GM19468 (cell line): Measurements from ENCODE around the gene DCHS1.

Experiments
- ATAC-seq: cut with Tn5 transposase; IDR thresholded peaks from one replicate; pipeline ENCODE4 v1.9.1; 2021; ENCODE audit warnings: mild to moderate bottlenecking, moderate library complexity, moderate number of reproducible peaks; ENCODE audit not compliant: unreplicated experiment; ENCODE audit errors: extremely low read depth

Gene DCHS1

DNA sequence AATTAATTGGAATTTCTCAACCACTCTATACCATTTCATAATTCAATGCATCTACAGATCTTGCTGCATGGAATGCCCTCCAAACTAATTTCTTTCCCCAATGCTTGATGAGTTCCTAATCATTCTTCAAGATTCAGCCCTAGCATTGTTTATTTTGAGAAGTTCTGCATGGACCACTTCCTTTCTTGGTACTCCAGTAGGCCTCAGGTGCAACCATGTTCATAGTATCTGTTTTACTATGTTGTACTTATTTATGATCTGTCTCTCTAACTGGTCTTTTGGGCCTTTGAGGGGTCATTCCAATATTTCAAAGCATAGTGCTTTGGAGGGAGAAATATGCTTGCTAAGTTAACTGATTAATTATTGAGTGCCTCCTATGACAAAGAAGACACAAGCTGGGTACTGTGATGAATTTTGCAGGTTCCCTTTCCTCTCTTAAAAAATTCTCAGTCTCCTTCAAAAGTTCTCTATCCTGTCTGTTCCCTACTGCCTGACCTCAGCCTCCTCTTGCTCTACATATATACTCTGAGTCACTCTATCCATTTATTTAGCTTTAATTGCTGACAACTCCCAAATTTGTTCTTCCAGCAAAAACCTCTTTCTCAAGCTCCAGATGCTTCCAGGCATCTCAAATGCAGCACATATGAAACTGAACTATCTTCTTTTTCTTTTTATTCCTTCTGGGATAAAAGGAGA, 18.1 kb upstream of the DCHS1 start:
- ATAC-seq: no peak

DNA sequence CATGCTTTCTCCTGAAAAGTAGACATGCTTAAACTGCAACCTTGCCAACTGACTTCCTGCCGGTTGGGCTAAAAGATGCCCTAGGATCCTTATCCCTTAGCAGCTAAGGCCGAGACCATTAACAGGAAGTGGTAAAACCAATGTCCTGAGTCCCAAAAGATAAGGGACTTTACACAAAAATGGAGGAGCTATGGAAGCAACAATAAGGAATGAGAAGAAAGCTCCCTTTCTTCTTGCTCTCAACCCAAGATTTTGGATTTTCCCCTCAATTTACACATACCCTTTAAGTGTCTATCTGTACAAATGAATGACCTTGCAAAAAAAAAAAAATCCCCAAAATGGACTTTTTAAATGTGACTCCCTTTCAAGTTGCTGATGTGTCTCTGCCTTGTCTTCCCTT, 16.4 kb upstream of the DCHS1 start:
- no peak for ATAC-seq

DNA sequence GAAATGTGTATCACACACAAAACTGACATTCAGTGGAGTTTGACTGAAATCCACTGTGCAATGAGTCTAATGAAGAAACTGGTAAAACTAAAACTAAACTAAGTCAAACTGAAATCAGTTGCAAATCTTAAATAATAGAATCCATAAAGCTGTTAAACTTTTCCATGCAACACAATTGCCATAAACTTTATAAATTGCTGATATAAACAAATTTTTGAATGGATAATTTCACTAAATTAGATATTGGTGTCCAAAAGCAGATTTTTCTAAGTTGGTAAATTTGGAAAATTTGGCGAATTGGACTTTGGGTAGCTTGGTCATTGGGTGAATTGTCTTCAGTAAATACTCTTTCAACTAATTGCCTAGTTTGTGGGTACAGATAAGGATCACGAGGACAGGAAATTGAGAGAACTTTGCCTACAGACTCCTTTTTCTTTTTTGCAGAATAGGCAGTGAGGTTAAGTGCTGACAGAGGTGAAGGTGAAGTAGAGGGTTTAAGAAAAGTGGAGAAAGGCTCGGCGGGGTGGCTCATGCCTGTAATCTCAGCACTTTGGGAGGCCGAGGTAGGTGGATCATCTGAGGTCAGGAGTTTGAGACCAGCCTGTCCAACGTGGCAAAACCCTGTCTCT, 14.7 kb upstream of the DCHS1 start:
- no peak for ATAC-seq

DNA sequence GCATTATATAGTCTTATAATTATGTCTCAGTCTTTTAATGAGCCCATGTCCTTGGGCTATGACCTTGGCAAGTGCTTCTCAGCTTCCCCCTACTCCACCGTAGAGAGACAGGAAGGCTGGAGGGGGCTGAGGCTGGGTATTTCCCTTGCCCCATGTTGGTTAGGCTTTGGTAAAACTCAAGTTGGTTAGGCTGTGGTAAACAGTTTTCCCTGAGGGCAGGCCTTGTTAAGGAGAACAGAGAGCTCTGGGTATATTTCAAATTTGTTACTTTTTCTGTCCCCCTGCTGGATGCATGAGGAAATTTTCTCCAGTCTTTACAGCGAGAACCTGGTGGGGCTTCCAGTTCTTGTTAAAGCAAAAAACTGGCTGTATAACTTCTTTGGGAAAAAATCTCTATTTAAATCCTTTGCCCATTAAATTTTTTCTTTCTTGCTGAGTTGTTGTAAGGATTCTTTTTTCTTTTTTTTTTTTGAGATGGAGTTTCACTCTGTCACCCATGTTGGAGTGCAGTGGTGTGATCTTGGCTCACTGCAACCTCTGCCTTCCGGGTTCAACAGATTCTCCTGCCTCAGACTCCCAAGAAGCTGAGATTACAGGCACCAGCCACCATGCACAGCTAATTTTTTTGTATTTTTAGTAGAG, 12.2 kb upstream of the DCHS1 start:
- ATAC-seq: no peak

DNA sequence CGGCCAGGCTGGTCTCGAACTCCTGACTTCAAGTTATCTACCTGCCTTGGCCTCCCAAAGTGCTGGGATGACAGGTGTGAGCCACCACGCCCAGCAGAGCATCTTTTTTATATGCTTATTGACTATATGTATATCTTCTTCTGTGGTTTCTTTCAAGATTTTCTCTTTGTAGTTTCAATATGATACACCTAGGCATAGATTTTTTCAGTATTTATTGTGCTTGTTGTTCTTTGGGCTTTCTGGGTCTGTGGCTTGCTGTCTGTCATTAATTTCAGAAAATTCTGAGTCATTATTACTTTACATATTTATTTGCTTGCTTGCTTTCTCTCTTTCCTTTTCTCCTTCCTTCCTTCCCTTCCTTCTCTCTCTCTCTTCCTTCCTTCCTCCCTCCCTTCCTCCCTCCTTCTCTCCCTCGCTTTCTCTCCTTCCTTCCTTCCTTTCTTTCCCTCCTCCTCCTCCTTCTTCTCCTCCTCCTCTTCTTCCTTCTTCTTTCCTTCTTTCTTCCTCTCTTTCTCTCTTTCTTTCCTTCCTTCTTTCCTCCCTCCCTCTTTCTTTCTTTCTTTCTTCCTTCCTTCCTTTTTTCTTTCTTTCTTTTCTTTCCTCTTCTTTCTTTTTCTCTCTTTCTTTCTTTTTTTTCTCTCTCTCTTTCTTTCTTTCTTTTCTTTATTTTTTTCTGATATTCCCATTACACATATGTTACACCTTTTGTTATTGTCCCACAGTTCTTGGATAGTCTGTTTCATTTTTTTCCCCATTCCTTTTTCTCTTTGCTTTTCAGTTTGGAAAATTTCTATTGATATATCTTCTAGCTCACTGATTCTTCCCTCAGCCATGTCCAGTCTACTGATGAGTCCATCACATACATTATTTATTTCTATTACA, 10.9 kb upstream of the DCHS1 start:
- no peak for ATAC-seq

DNA sequence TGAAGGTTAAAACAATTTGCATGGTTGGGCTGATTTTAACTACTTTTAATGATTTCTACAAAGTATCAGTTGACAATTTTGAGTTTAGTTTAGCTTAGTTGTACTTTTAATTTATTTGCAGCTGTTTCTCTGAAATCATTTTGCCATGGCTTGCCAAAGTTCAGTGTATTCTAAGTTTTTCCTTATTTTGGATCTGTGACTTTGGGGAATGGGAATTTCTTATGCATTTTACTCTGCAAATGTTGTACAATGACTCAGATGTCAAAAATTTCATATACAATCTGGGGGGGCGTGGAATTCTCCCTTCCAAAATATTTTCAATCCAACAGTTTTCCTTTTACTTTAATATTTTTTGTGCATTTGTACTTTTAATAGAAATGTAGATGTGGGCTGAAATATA, 8.9 kb upstream of the DCHS1 start:
- ATAC-seq: no peak

DNA sequence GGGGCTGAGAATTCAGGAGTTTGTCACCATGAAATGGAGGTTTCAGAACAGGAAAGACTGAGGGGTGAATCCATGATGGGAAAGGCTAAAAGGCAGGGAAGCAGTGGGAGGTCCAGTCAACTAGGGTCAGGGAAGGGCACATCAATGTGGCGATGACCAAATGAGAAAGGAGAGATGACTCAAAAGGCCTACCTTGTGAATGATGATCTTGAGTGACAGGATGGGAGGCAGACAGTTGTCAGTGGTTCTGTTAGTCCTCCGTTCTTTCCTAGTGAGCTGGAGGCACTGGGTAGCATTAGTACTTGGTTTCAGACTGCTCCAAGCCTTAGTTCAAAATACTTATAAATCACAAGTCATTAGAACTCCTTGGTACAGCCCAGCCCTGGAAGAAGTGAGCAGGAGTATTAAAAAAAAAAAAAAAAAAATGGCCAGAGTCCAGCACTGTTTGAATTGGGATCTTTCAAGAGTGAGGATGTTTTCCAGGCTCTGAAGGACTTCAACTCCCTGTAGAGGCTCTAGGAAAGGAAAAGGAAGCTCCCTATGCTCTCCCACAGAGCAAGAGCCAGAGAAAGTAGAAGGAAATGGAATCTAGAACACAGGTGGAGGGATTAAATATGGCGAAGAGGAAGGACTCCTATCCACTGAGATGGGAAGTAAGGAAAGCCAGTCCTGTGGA, 8.3 kb upstream of the DCHS1 start:
- no peak for ATAC-seq

DNA sequence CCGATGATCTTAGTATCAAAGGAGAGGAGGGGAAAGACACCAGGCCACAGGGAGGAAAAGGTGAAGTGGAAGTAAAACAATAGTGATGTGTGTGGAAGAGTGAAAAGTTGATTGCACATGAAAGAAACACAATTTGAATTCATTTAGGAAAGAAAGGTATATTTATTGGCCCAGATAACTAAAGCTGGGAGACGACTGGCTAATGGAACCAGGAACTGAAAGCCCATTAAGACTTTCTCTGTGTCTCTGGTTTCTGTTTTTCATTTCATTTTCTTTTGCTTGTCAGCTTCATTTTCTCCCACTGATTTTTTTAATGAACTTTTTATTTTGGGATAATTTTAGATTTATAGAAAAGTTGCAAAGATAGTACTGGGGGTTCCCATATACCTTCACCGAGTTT, 5.1 kb upstream of the DCHS1 start:
- no peak for ATAC-seq

DNA sequence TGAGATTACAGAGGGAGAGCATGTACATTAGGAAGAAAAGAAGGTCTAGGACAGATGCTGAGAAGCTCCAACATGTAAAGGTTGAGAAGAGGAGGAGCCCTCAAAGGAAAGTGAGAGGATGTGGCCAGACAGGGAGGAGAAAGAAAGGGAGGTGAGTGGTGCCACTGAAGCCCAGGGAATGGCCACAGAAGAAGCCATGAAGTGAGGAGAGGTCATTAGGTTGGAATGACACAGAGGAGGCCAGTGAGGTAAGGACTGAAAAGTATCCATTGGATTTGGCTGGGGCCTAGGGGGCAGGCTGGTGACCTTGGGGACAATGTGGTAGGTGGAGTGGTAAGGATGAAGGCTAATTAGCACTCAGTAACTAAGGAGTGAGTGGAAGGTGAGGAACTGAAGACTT, 3.0 kb upstream of the DCHS1 start:
- no peak for ATAC-seq

DNA sequence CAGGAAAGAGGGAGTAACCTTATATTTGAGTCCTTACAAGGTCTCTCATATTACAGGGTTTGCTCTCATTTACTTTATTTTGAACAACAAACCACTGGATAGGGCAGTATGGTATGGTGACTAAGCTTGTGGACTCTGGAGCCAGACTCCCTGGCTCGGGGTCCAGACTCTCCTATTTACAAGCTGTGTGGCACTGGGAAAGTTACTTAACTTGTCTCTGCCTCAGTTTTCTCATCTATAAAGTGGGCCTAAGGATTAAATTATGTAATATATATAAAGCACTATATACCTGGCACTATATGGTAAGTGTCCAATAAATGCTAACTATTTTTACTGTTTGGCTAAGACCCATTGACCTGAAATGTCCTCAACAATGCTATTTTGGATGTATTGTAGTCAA, 1.7 kb upstream of the DCHS1 start:
- ATAC-seq: no peak

DNA sequence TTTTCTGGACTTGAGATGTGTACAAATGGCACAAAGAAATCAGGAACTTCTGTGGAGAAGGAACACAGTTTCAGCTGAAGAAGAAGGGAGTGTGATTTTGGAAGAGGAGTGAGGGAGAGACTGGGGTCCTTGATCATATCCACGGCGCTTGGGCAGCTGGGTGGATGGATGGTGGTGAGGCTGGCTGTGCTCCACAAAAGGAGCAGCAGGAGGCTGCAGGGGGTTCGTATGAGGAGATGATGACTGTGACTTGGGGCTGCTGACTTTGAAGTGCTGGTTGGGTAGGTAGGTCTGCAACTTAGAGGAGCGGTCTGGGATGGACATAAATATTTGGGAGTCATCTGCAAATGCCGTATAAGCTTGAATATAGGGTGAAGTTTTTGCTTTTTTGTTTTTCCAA, 1.3 kb upstream of the DCHS1 start:
- ATAC-seq: no peak

DNA sequence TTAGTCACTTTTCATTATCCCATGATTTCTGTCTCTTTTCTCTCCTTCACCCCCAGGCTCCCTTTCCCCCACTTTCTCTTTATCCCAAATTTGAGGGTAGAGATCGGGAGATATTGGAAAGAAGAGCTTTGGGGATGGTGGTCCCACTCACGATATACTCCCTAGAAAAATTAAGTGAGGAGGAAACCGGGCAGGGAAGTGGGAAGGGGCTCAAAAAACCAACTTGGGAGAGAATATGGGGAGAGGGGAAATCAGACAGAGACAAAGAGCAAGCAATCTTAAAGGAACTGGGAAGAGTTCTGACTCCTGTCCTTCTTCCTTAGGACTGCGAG, 941 bp upstream of the DCHS1 start:
- ATAC-seq: no peak

DNA sequence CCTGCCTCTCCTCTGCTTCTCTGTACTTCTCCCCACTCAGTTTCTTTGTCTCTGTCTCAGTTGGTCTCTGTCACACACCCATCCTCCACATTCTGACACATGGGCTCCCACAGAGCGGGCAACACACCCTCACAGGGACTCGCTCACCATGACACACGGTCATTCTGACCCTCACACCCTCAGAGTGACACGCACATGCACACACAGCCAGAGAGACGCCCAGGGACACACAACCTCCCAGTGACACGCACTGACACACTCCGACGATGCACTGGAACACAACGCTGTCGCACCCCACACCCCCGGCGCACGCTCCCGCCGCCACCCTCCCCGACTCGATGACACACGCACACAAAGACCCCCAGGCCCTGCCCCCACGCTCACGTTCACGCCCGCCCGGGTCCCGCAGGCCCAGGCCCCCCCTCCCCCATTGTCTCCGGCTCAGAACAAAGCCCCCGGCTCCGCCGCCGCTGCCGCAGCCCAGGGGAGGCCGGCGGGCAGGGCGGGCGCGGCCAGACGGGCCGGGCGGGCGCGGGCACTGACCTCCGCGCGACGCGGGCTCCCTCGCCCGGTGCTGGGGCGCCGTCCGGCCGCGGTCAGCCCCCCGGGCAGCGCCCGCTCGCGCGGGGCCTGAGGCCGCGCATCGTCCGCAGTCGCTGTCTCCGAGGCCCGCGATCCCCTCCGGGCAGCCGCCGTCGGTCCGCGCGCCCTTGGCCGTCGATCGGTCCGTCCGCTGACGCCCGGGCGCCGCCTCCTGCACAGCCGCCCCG, 404 bp downstream of the DCHS1 start:
- no peak for ATAC-seq

DNA sequence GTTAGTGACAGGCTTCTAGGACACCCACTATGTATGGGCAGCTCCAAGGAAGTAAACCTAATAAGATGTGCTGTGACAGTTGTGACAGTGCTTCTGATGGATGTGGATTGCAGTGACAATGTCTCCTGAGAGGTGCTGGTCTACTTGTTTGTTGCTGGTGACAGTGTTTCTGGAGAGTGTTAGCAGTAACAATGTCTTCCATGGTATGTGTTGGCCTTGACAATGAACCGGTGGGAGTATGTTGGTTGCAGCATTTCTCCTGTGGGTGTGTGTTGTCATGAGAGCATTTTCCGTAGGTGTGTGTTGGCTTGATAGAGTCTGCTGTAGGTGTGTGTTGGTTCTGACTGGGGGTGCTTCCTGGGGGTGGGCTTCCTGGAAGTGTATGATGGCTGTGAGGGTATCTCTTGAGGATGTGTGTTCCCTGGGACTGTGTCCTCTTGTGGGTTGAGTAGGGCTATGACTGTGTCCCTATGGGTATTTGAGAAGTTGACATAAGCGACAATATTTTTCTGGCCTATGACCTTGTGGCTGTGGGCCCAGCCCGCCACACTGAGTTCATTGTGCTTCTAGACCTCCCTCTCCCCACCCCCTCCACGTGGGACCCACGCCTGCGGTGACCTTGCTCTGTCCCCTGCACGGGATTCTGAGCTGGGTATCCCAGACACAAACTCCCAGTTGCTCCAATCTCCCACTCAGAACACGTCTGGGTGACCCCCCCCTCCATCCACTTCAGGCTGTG, 1.2 kb downstream of the DCHS1 start:
- ATAC-seq: no peak

DNA sequence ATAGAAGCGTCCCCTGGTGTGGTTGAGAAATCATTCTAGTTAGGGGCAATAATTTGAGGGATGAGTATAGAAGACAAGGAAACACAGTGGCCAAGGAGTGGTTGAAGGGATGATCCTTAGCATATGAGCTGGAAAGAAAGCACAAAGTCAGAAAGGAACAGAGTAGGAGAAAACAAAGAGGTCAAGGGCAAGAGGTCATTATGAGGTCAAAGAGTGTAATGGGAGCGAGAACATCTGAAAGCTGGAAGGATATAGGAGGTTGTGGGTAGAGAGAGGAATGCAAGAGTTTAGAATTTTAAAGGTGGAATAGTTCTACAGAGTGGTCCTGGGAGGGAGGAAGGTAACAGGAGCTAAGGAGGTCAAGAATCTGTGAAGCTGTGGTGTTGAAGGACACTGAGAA, 2.0 kb downstream of the DCHS1 start:
- ATAC-seq: no peak

DNA sequence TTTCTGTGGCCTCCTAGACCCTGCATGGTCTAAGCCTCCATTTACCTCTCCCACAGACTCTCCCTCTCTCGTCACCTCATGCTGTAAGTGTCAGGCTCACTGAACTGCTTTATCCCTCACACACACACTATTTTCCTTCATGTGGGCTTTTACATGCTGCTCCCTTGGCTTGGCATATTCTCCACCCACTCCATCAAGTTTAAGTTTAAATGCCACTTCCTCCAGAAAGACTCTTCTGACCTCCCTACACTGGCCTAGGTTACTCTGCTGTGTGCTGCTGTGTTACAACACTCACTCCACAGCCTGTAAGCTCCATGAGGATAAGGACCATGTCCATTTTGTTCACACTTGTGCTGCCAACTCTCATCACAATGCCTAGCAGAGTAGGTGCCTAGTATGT, 2.5 kb downstream of the DCHS1 start:
- no peak for ATAC-seq

DNA sequence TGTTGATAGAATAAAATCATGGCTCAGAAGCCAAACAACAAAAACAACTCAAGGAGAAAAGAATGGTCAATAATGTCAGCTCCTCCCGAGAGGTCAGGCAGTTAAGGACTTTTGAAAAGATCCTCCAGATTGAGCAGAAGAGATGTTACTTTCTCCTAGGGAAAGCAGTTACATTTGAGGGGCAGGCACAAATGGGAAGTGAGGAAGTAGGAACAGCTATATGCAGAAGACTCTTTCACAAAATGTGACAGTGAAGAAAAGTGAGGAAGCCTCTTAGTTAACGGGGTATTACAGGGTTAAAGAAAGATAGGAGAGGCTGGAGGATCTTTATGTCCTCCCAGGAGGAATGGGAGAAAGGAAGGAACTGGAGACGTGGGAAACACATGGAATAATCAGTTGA, 3.4 kb downstream of the DCHS1 start:
- no peak for ATAC-seq

DNA sequence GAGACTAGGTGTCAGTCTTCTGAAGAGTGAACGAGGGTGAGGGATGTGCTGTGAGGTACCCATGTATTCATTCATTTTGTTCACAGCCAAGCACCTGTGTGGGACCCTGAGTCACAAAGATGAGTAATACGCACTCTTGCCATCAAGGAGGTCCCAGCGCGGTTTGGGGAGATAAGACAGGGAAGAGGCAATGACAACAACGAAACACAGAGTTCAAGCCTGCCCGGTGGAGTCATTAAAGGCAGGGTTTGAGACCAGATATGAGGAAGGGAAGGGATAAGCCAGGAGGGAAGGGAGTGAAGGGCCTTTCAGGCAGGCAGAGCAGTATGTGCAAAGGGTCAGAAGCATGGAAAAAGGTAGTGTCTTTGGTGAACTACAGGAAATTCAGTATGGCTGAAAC, 4.6 kb downstream of the DCHS1 start:
- no peak for ATAC-seq

DNA sequence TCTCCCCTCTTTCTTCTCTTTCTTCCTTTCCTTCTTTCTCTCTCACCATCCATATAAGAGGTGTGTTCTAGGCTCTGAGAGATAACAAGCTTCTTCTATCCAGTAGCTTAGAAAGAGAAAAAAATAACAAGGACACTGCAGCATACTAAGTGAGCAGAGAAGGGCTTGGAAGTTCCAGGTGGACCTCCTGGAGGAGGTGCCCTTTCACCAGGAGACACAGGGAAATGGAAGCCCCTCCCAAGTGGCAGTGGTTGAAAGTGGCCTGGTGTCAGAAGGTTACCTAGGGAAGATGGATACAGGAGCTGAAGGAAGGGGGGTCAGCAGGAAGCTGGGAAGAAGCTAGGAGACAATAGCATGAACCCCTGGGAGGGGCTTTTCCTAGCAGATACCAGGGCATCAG, 5.5 kb downstream of the DCHS1 start:
- ATAC-seq: no peak
